ENCODE measurements around the gene GRB14.

GRB14 gene

DNA sequence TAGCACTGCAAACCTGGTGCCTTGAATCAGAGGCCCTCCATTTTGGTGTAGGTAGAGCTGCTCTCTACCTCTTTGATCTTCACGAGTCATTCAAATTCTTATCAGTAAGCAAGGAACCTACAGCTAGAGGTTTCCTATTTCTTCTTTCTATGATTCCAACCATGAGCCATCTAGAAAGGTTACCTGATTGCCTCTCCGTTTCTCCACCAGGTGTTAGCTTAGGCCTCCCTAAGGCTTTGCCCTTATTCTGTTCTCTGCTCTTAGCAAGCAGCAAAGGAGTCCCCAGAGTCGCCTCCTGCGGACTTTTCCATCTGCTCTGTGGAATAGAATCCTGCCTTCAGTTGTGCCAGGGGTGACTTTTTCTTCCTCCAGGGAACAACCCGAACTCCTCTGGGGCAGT is 173.6 kb downstream of the GRB14 start:
- no peak for TF ChIP-seq CTCF (IDR thresholded peaks at IDR 0.05; ENCODE audit: low read depth, low read length)
- TF ChIP-seq MAX (IDR thresholded peaks at IDR 0.05; ENCODE audit: low read depth, low read length), result no peak
- no peak for TF ChIP-seq POLR2A (IDR thresholded peaks at IDR 0.05; ENCODE audit: extremely low read depth, insufficient read length)
- TF ChIP-seq MYC (IDR thresholded peaks at IDR 0.05; ENCODE audit: low read depth, low read length), result no peak
- no peak for DNase-seq (ENCODE audit: low read depth)
- no peak overlapping the region for H3K4me3 ChIP-seq (ENCODE audit: low read depth, low read length)
